ENCODE data around the gene PRND. TPM values are rescaled to one million over a fixed set of nuclear protein-coding genes. Genes with fewer than 3 reads are reported as not detected.

PRND gene, protein sequence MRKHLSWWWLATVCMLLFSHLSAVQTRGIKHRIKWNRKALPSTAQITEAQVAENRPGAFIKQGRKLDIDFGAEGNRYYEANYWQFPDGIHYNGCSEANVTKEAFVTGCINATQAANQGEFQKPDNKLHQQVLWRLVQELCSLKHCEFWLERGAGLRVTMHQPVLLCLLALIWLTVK
- not detected in 2 replicates for total RNA-seq

DNA sequence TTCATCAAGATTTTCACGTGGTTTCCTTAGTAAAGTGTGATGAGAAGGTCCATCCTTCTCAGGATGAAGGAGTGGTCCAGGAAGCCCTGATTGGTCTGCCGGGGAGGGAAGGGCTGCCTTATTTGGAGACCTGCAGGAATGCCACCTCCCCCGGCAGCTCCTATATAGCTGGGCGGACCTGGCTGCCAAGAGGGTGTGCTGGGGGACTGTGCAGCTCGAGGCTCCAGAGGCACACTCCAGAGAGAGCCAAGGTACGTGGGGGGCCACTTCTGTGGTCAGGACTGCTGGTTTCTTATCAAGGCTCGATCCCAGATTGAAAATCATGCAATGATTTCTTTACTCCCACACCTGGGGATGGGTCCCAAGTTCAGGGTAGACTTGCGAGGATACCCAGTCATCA is at the start of gene PRND:
Gene PRND, plus strand, starts transcription at position 191 of the 400 bp plus-strand sequence. CDS start 2,643 bp downstream, outside the sequence.

Other genes with a start within 250 kb of the PRND start
- 59.0 and 63.9 TPM in 2 replicates for gene PRNP, start 35.5 kb upstream of the PRND start, total RNA-seq
- gene RASSF2, start 101.7 kb downstream of the PRND start, total RNA-seq: 0.15 and 0.17 TPM in 2 replicates

Measured in bronchus fibroblast of lung (primary cell).